ENCODE results near the gene DERL3. TPM values are rescaled to one million over a fixed set of nuclear protein-coding genes. Genes with fewer than 3 reads are reported as not detected.

Gene DERL3
- total and polyA plus RNA-seq, 2 experiments from 2014 or later, result 13.6 to 19.5 TPM

GRCh38 chr22:23828800-23829680 is 9.8 kb downstream of the DERL3 start (continued):
- TF ChIP-seq, protein P1, sequence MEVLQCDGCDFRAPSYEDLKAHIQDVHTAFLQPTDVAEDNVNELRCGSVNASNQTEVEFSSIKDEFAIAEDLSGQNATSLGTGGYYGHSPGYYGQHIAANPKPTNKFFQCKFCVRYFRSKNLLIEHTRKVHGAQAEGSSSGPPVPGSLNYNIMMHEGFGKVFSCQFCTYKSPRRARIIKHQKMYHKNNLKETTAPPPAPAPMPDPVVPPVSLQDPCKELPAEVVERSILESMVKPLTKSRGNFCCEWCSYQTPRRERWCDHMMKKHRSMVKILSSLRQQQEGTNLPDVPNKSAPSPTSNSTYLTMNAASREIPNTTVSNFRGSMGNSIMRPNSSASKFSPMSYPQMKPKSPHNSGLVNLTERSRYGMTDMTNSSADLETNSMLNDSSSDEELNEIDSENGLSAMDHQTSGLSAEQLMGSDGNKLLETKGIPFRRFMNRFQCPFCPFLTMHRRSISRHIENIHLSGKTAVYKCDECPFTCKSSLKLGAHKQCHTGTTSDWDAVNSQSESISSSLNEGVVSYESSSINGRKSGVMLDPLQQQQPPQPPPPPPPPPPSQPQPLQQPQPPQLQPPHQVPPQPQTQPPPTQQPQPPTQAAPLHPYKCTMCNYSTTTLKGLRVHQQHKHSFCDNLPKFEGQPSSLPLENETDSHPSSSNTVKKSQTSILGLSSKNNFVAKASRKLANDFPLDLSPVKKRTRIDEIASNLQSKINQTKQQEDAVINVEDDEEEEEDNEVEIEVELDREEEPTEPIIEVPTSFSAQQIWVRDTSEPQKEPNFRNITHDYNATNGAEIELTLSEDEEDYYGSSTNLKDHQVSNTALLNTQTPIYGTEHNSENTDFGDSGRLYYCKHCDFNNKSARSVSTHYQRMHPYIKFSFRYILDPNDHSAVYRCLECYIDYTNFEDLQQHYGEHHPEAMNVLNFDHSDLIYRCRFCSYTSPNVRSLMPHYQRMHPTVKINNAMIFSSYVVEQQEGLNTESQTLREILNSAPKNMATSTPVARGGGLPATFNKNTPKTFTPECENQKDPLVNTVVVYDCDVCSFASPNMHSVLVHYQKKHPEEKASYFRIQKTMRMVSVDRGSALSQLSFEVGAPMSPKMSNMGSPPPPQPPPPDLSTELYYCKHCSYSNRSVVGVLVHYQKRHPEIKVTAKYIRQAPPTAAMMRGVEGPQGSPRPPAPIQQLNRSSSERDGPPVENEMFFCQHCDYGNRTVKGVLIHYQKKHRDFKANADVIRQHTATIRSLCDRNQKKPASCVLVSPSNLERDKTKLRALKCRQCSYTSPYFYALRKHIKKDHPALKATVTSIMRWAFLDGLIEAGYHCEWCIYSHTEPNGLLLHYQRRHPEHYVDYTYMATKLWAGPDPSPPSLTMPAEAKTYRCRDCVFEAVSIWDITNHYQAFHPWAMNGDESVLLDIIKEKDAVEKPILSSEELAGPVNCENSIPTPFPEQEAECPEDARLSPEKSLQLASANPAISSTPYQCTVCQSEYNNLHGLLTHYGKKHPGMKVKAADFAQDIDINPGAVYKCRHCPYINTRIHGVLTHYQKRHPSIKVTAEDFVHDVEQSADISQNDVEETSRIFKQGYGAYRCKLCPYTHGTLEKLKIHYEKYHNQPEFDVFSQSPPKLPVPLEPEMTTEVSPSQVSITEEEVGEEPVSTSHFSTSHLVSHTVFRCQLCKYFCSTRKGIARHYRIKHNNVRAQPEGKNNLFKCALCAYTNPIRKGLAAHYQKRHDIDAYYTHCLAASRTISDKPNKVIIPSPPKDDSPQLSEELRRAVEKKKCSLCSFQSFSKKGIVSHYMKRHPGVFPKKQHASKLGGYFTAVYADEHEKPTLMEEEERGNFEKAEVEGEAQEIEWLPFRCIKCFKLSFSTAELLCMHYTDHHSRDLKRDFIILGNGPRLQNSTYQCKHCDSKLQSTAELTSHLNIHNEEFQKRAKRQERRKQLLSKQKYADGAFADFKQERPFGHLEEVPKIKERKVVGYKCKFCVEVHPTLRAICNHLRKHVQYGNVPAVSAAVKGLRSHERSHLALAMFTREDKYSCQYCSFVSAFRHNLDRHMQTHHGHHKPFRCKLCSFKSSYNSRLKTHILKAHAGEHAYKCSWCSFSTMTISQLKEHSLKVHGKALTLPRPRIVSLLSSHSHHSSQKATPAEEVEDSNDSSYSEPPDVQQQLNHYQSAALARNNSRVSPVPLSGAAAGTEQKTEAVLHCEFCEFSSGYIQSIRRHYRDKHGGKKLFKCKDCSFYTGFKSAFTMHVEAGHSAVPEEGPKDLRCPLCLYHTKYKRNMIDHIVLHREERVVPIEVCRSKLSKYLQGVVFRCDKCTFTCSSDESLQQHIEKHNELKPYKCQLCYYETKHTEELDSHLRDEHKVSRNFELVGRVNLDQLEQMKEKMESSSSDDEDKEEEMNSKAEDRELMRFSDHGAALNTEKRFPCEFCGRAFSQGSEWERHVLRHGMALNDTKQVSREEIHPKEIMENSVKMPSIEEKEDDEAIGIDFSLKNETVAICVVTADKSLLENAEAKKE (CRISPR knock-in tag; IDR thresholded peaks at IDR 0.05), result no peak
- no peak for TF ChIP-seq EZH2phosphoT487 (IDR thresholded peaks at IDR 0.05; ENCODE audit: unreplicated experiment)
- no peak for TF ChIP-seq POLR2AphosphoS5 (IDR thresholded peaks at IDR 0.05; ENCODE audit: low read depth)

DNA sequence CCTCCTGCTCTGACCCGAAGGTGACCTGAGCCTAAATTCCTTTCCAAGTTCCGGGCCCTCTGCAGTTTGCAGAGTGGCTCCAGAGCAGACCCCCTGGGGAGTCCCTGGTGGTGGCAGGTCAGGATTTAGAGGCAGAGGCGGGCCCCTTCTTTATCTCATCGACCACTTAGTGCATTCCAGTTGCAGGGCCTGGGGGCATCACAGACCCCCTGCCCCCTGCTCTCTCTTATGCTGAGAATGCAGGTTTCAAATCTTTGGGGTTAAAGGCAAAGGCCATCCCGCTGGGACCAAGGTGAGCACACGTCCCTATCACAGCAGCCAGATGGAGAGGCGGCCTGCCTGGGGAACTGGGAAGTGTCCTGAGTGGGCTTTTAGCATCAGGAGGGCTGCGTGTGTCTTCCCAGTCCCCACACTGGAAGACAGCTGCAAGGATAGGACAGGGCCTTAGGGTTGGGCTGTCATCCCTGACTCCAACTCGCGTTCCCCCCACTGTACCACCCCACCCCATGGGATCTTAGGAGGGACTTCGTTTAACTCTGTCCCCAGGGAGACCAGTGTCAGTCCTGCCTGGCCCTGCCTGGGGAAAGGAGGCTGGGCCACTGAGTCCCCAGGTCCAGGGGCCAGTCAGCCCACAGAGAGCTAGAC is 11.3 kb downstream of the DERL3 start:
- Histone ChIP-seq H2AFZ (no peak overlapping the region), H3K4me2 (no peak overlapping the region), H3K9me2 (ENCODE audit: insufficient read depth) (no peaks in the 10 kb centered on the region), H3K79me2 (replicated peaks; ENCODE audit: insufficient read depth) (no peaks in the 10 kb centered on the region), H3K4me3 (no peak overlapping the region), H3K27ac (ENCODE audit: low read depth) (no peak overlapping the region), H3K4me1 (ENCODE audit: insufficient read depth) (no peaks in the 10 kb centered on the region), H3F3A (replicated peaks; ENCODE audit: low read depth) (no peaks in the 10 kb centered on the region), H4K20me1 (replicated peaks; ENCODE audit: insufficient read depth) (0 out of 2 replicates have a peak, but pooled peaks cover 4% of the 10 kb centered on the region), H3K27me3 (ENCODE audit: insufficient read depth) (no peaks in the 10 kb centered on the region), H3K36me3 (ENCODE audit: insufficient read depth) (peaks cover 10% of the 10 kb centered on the region; the same call in 1 of the 2 replicates)
- peaks cover 73% of the 10 kb centered on the region for H3K36me3 Mint-ChIP-seq (ENCODE audit: low read depth)
- peaks cover 17% of the 10 kb centered on the region for H3K27me3 Mint-ChIP-seq (ENCODE audit: insufficient read depth, low read depth, poor library complexity)
- H3K27ac Mint-ChIP-seq, result no peak overlapping the region; the same call in 1 of the 2 replicates
- ATAC-seq (no peak; the same call in 1 of the 3 replicates), DNase-seq (ENCODE audit: low spot score) (no peak)
- peaks cover 2% of the 10 kb centered on the region; the same call in 1 of the 3 replicates for H3K4me1 Mint-ChIP-seq
- no peak overlapping the region for H3K4me3 Mint-ChIP-seq
- no peaks in the 10 kb centered on the region; the same call in 2 of the 3 replicates for H3K9me3 Mint-ChIP-seq
- TF ChIP-seq STAT1 (IDR thresholded peaks at IDR 0.05; ENCODE audit: unreplicated experiment) (no peak), JUNB (IDR thresholded peaks at IDR 0.05; ENCODE audit: unreplicated experiment) (no peak), ETS1 (IDR thresholded peaks at IDR 0.05) (no peak), NANOG (IDR thresholded peaks at IDR 0.05; ENCODE audit: borderline replicate concordance) (no peak), EZH2 (IDR thresholded peaks at IDR 0.05; ENCODE audit: low read depth, unreplicated experiment) (no peak), POLR2AphosphoS5 (IDR thresholded peaks at IDR 0.05; ENCODE audit: low read depth) (no peak)
- TF ChIP-seq, protein P2, sequence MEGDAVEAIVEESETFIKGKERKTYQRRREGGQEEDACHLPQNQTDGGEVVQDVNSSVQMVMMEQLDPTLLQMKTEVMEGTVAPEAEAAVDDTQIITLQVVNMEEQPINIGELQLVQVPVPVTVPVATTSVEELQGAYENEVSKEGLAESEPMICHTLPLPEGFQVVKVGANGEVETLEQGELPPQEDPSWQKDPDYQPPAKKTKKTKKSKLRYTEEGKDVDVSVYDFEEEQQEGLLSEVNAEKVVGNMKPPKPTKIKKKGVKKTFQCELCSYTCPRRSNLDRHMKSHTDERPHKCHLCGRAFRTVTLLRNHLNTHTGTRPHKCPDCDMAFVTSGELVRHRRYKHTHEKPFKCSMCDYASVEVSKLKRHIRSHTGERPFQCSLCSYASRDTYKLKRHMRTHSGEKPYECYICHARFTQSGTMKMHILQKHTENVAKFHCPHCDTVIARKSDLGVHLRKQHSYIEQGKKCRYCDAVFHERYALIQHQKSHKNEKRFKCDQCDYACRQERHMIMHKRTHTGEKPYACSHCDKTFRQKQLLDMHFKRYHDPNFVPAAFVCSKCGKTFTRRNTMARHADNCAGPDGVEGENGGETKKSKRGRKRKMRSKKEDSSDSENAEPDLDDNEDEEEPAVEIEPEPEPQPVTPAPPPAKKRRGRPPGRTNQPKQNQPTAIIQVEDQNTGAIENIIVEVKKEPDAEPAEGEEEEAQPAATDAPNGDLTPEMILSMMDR (conservative IDR thresholded peaks at IDR 0.05; ENCODE audit: low read depth in 2 of 2), result no peak

Measured in GM23338 (cell line).